Gastroesophageal sphincter (tissue), 3 donors: ENCODE results near the gene GOLGA3.

Experiments
- CTCF ChIP-seq, 4 experiments: fragments of 200-600 bp in 2 of 4; fragments of 450-650 bp in 2 of 4; sonication (generic) in 1 of 4; IDR thresholded peaks; one replicate each; pipeline ENCODE4 v1.5.1; 2017 to 2019; ENCODE audit warnings: antibody characterized with exemption in 4 of 4, mild to moderate bottlenecking in 2 of 4, moderate library complexity in 2 of 4
- EP300 ChIP-seq: sonication (generic); formaldehyde crosslinking; IDR thresholded peaks from one replicate; pipeline ENCODE4 v1.6.1; 2017; ENCODE audit warnings: antibody characterized with exemption, mild to moderate bottlenecking
- POLR2A ChIP-seq, 2 donors: fragments of 450-650 bp; IDR thresholded peaks; one replicate each; pipeline ENCODE4 v1.6.1; 2017; ENCODE audit warnings: antibody characterized with exemption in 2 of 2, mild to moderate bottlenecking in 2 of 2, moderate library complexity in 1 of 2
- POLR2AphosphoS5 ChIP-seq: sonication (generic); formaldehyde crosslinking; IDR thresholded peaks from one replicate; pipeline ENCODE4 v1.6.1; 2017; ENCODE audit warnings: antibody characterized with exemption

- TF ChIP-seq CTCF (IDR thresholded peaks at IDR 0.05) (no peak), POLR2A (IDR thresholded peaks at IDR 0.05) (no peak), POLR2AphosphoS5 (no peak), EP300 (no peak)
Observed at GRCh38 chr12:132719954-132720324, 108.7 kb downstream of the GOLGA3 start.
